K562 (cell line): ENCODE measurements around the gene F2RL1. TPM values are rescaled to one million over a fixed set of nuclear protein-coding genes. Genes with fewer than 3 reads are reported as not detected.

Experiments used
- ADNP ChIP-seq: fragments of 200-800 bp; sonication (Bioruptor generic); IDR thresholded peaks from 2 replicates; pipeline ENCODE4 v1.6.1; 2016; ENCODE audit warnings: missing genetic modification characterization, missing compliant biosample characterization
- HNRNPH1 ChIP-seq: fragments of 200-400 bp; formaldehyde crosslinking; optimal IDR thresholded peaks from 2 replicates; pipeline ENCODE3; 2017; ENCODE audit warnings: low read depth, mild to moderate bottlenecking, low read length, moderate library complexity
- IRF2 ChIP-seq: sonication (generic); formaldehyde crosslinking; IDR thresholded peaks from 2 replicates; pipeline ENCODE4 v1.8.1; 2022; ENCODE audit warnings: mild to moderate bottlenecking, missing genetic modification reagents
- MAFK ChIP-seq: IDR thresholded peaks from 2 replicates; pipeline ENCODE4 v1.6.1; 2011; ENCODE audit warnings: low read length, improper control_type of control experiment
- NR0B1 ChIP-seq: fragments of 450-650 bp; IDR thresholded peaks from one replicate; pipeline ENCODE4 v1.6.1; 2018; ENCODE audit warnings: mild to moderate bottlenecking, moderate library complexity; ENCODE audit not compliant: partially characterized antibody
- PHF21A ChIP-seq: fragments of 450-650 bp; IDR thresholded peaks from 2 replicates; pipeline ENCODE4 v1.6.1; 2017; ENCODE audit warnings: low read depth, borderline replicate concordance
- PTBP1 ChIP-seq: fragments of 200-400 bp; formaldehyde crosslinking; IDR thresholded peaks from 2 replicates; pipeline ENCODE4 v1.6.1; 2017; ENCODE audit warnings: low read depth, low read length
- TCF7L2 ChIP-seq: fragments of 150-350 bp; IDR thresholded peaks from 2 replicates; pipeline ENCODE4 v1.6.1; 2016; ENCODE audit warnings: low read depth, mild to moderate bottlenecking, low read length, moderate library complexity
- TRIM24 ChIP-seq, 2 experiments: fragments of 450-650 bp; IDR thresholded peaks; 2 replicates each; pipeline ENCODE4 v1.6.1; 2016
- ZNF124 ChIP-seq: sonication (generic); formaldehyde crosslinking; IDR thresholded peaks from 2 replicates; pipeline ENCODE4 v1.8.1; 2022; ENCODE audit warnings: missing genetic modification reagents
- ZNF384 ChIP-seq: IDR thresholded peaks from 2 replicates; pipeline ENCODE4 v1.6.1; 2012; ENCODE audit warnings: low read depth, low read length, improper control_type of control experiment
- polyA plus RNA-seq, 8 experiments: library from polyadenylated mRNA; depleted of rRNA in 4 of 8; stranded (reverse) in 5 of 8; unstranded in 3 of 8; fragments of >200 nt; fragmentation: Nextera tagmentation in 2 of 8; fragmentation: Illumina TruSeq in 1 of 8; extraction: Ambion mirVana in 2 of 8; extraction: Trizol in 1 of 8; gene quantifications; 2 replicates each; pipeline versions ENCODE4 v1.2.1 to v1.2.3, GENCODE V29; 2011 to 2014; ENCODE audit warnings: inconsistent platforms in 1 of 8, missing spikeins in 1 of 8
- total RNA-seq, 7 experiments: library from RNA; depleted of rRNA in 6 of 7; stranded (reverse); fragments of >200 nt in 6 of 7; fragmentation: Illumina TruSeq in 2 of 7; extraction: Trizol in 2 of 7; gene quantifications; 2 replicates each; pipeline versions ENCODE4 v1.2.1 to v1.2.3, GENCODE V29; 2011 to 2021; ENCODE audit warnings: low replicate concordance in 1 of 7
- TF ChIP-seq, protein P1 (sequence below), 2 experiments: fragments of 450-650 bp in 1 of 2; sonication (generic) in 1 of 2; formaldehyde crosslinking in 1 of 2; IDR thresholded peaks; 2 replicates each; pipeline versions ENCODE4 v1.7.1 to v1.9.0; 2016 to 2022; ENCODE audit warnings: inconsistent platforms in 1 of 2, mild to moderate bottlenecking in 1 of 2, missing genetic modification reagents in 1 of 2
- TF ChIP-seq, protein P2 (sequence below): sonication (generic); formaldehyde crosslinking; IDR thresholded peaks from 2 replicates; pipeline ENCODE4 v1.8.0; 2023; ENCODE audit warnings: mild to moderate bottlenecking, missing genetic modification reagents

Gene F2RL1
- total and polyA plus RNA-seq, 9 of the 15 experiments (the other 6 are each of a cell fraction or from before 2014, with no cell fraction given), result 0.03 to 0.50 (median 0.27) TPM; not detected in 6

DNA sequence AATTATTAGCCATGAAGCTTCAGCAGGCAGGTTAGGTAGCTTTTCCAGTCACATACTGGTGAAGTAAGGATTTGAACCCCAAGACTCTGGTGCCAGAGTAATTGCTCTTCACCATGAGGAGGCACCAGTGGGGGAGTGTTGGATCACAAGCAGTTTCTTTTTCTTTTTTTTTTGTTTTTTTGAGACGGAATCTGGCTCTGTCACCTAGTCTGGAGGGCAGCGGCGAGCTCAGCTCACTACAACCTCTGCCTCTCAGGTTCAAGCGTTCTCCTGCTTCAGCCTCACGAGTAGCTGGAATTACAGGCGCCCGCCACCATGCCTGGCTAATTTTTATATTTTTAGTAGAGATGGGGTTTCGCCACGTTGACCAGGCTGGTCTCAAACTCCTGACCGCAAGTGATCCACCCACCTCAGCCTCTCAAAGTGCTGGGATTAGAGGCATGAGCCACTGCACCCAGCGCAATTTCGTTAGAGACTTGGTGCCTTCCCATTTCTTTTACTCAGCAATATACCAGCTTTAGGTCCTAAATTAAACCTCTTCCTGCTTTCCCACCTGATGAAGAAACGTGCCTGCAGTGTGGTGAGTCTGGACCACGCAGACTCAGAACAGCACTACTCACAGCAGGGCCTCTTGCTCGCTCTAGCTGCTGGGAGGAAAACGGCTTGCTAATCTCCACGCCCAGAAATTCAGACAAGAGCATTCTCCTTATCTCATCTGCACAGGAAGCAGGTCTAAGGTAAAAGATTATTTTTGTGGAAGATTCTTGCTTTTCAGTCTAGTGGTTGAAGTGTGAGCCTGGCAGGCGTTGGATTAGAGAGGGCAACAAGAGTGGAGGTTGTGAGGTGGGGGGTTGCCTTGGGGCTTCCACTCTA, 30.8 kb downstream of the F2RL1 start, which contains the start of gene S100Z (continued):
- TF ChIP-seq, protein P1, sequence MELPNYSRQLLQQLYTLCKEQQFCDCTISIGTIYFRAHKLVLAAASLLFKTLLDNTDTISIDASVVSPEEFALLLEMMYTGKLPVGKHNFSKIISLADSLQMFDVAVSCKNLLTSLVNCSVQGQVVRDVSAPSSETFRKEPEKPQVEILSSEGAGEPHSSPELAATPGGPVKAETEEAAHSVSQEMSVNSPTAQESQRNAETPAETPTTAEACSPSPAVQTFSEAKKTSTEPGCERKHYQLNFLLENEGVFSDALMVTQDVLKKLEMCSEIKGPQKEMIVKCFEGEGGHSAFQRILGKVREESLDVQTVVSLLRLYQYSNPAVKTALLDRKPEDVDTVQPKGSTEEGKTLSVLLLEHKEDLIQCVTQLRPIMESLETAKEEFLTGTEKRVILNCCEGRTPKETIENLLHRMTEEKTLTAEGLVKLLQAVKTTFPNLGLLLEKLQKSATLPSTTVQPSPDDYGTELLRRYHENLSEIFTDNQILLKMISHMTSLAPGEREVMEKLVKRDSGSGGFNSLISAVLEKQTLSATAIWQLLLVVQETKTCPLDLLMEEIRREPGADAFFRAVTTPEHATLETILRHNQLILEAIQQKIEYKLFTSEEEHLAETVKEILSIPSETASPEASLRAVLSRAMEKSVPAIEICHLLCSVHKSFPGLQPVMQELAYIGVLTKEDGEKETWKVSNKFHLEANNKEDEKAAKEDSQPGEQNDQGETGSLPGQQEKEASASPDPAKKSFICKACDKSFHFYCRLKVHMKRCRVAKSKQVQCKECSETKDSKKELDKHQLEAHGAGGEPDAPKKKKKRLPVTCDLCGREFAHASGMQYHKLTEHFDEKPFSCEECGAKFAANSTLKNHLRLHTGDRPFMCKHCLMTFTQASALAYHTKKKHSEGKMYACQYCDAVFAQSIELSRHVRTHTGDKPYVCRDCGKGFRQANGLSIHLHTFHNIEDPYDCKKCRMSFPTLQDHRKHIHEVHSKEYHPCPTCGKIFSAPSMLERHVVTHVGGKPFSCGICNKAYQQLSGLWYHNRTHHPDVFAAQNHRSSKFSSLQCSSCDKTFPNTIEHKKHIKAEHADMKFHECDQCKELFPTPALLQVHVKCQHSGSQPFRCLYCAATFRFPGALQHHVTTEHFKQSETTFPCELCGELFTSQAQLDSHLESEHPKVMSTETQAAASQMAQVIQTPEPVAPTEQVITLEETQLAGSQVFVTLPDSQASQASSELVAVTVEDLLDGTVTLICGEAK (IDR thresholded peaks at IDR 0.05), result no peak; the same call in 1 of the 2 replicates
- TF ChIP-seq, protein P1 (CRISPR knock-in tag; IDR thresholded peaks at IDR 0.05), result no peak
- TF ChIP-seq ZNF384, result 0 out of 2 replicates have a peak, but pooled peaks have one; percentile 28
- no peak for TF ChIP-seq ADNP (tag)
- TF ChIP-seq IRF2 (CRISPR knock-in tag), result no peak
- TF ChIP-seq PTBP1, result no peak
- TF ChIP-seq HNRNPH1, result no peak
- TF ChIP-seq PHF21A, result no peak
- no peak for TF ChIP-seq NR0B1
- no peak for TF ChIP-seq TCF7L2
- no peak for TF ChIP-seq ZNF124
- peak; percentile 91 to 94 for TF ChIP-seq TRIM24 (IDR thresholded peaks at IDR 0.05)
- no peak for TF ChIP-seq MAFK
- TF ChIP-seq, protein P2, sequence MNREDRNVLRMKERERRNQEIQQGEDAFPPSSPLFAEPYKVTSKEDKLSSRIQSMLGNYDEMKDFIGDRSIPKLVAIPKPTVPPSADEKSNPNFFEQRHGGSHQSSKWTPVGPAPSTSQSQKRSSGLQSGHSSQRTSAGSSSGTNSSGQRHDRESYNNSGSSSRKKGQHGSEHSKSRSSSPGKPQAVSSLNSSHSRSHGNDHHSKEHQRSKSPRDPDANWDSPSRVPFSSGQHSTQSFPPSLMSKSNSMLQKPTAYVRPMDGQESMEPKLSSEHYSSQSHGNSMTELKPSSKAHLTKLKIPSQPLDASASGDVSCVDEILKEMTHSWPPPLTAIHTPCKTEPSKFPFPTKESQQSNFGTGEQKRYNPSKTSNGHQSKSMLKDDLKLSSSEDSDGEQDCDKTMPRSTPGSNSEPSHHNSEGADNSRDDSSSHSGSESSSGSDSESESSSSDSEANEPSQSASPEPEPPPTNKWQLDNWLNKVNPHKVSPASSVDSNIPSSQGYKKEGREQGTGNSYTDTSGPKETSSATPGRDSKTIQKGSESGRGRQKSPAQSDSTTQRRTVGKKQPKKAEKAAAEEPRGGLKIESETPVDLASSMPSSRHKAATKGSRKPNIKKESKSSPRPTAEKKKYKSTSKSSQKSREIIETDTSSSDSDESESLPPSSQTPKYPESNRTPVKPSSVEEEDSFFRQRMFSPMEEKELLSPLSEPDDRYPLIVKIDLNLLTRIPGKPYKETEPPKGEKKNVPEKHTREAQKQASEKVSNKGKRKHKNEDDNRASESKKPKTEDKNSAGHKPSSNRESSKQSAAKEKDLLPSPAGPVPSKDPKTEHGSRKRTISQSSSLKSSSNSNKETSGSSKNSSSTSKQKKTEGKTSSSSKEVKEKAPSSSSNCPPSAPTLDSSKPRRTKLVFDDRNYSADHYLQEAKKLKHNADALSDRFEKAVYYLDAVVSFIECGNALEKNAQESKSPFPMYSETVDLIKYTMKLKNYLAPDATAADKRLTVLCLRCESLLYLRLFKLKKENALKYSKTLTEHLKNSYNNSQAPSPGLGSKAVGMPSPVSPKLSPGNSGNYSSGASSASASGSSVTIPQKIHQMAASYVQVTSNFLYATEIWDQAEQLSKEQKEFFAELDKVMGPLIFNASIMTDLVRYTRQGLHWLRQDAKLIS (CRISPR knock-in tag), result no peak
